Esophagus muscularis mucosa (tissue), 4 donors: ENCODE results near the gene PEPD.

ENCODE experiments used
- EP300 ChIP-seq: sonication (generic); formaldehyde crosslinking; IDR thresholded peaks from one replicate; pipeline ENCODE4 v1.6.1; 2017; ENCODE audit warnings: antibody characterized with exemption
- POLR2A ChIP-seq: fragments of 450-650 bp; IDR thresholded peaks from one replicate; pipeline ENCODE4 v1.6.1; 2017; ENCODE audit warnings: antibody characterized with exemption, moderate library complexity, mild to moderate bottlenecking, low read depth
- TF ChIP-seq, protein P1 (sequence below), 3 experiments: fragments of 200-600 bp in 2 of 3; fragments of 450-650 bp in 1 of 3; sonication (generic) in 2 of 3; IDR thresholded peaks; one replicate each; pipeline ENCODE4 v1.5.1; 2017 to 2019; ENCODE audit warnings: antibody characterized with exemption in 3 of 3, mild to moderate bottlenecking in 2 of 3, moderate library complexity in 1 of 3

DNA sequence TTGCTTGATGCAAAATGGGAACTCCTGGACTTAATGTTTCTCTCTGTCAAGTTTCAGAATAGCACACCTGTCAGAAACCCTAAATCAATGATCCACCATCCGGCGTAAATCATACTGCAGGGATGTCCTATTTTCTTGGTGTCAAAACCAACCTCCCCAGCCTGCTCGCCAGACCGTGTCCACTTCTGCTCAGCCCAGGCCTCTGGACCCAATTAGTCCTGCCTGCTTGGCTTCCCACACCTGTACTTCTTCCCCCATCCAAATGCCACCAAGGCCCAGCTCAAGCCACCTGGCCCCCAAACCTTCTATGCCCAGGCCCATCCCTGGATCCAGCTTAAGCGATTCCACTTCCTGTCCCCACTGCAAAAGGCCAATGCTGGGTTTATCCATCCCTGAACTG, 25.1 kb upstream of the PEPD start:
- TF ChIP-seq EP300, result no peak
- TF ChIP-seq, protein P1, sequence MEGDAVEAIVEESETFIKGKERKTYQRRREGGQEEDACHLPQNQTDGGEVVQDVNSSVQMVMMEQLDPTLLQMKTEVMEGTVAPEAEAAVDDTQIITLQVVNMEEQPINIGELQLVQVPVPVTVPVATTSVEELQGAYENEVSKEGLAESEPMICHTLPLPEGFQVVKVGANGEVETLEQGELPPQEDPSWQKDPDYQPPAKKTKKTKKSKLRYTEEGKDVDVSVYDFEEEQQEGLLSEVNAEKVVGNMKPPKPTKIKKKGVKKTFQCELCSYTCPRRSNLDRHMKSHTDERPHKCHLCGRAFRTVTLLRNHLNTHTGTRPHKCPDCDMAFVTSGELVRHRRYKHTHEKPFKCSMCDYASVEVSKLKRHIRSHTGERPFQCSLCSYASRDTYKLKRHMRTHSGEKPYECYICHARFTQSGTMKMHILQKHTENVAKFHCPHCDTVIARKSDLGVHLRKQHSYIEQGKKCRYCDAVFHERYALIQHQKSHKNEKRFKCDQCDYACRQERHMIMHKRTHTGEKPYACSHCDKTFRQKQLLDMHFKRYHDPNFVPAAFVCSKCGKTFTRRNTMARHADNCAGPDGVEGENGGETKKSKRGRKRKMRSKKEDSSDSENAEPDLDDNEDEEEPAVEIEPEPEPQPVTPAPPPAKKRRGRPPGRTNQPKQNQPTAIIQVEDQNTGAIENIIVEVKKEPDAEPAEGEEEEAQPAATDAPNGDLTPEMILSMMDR (IDR thresholded peaks at IDR 0.05), result no peak
- TF ChIP-seq POLR2A, result no peak
